HT-29 (cell line): ENCODE data around the gene TXNDC12. TPM values are rescaled to one million over a fixed set of nuclear protein-coding genes. Genes with fewer than 3 reads are reported as not detected.
A peak's percentile ranks its signal among the peaks of the same experiment; 100 is the strongest.
"Not testable (repeated sequence)": the region's sequence is repeated elsewhere in the genome, so short reads cannot be mapped to it uniquely, and the experiment has no call there.

Experiments used
- DNase-seq: peaks from one replicate; pipeline ENCODE4 v3.0.0-alpha.2; 2015; ENCODE audit warnings: low spot score
- total RNA-seq: library from RNA; depleted of rRNA; stranded (reverse); fragments of >200 nt; shearing (Covaris generic); gene quantifications from 2 replicates; pipeline ENCODE4 v1.2.3, GENCODE V29; 2014; rRNA removed

The TXNDC12 gene
- 27.3 and 28.7 TPM in 2 replicates for total RNA-seq

GRCh38 chr1:52055066-52055865 is at the start of gene TXNDC12:
TSS of gene TXNDC12 (minus strand) at chr1:52055191. CDS start at chr1:52055096, 95 bp downstream.
- DNase-seq = peak; percentile 91

GRCh38 chr1:52102336-52103013 is 47.5 kb upstream of the TXNDC12 start:
- no peak for DNase-seq

- peak; percentile 10 for DNase-seq
Observed at GRCh38 chr1:52098139-52098871, 43.3 kb upstream of the TXNDC12 start.

GRCh38 chr1:52096216-52096615 is 41.2 kb upstream of the TXNDC12 start:
- DNase-seq = no peak

GRCh38 chr1:52094300-52094699 is 39.3 kb upstream of the TXNDC12 start:
- DNase-seq = not testable (repeated sequence)

GRCh38 chr1:52087892-52088291 is 32.9 kb upstream of the TXNDC12 start:
- DNase-seq = not testable (repeated sequence)

- peak; percentile 33 for DNase-seq
Observed at GRCh38 chr1:52080014-52080415, 25.0 kb upstream of the TXNDC12 start.

- DNase-seq = not testable (repeated sequence)
Observed at GRCh38 chr1:52077277-52077676, 22.3 kb upstream of the TXNDC12 start.

- no peak for DNase-seq
Observed at GRCh38 chr1:52072291-52072690, 17.3 kb upstream of the TXNDC12 start.

GRCh38 chr1:52070704-52071103 is 15.7 kb upstream of the TXNDC12 start:
- no peak for DNase-seq

- no peak for DNase-seq
Observed at GRCh38 chr1:52063192-52063591, 8.2 kb upstream of the TXNDC12 start.

GRCh38 chr1:52060822-52061221 is 5.8 kb upstream of the TXNDC12 start:
- no peak for DNase-seq

GRCh38 chr1:52059888-52060287 is 4.9 kb upstream of the TXNDC12 start:
- no peak for DNase-seq

- DNase-seq = no peak
Observed at GRCh38 chr1:52059321-52059720, 4.3 kb upstream of the TXNDC12 start.

- DNase-seq = no peak
Observed at GRCh38 chr1:52057876-52058415, 3.0 kb upstream of the TXNDC12 start.

- DNase-seq = no peak
Observed at GRCh38 chr1:52057255-52057654, 2.3 kb upstream of the TXNDC12 start.

GRCh38 chr1:52056937-52057231 is 1.9 kb upstream of the TXNDC12 start:
- DNase-seq = no peak

- peak; percentile 96 for DNase-seq
Observed at GRCh38 chr1:52056163-52056936, 1.4 kb upstream of the TXNDC12 start, which contains the start of gene BTF3L4. TSS of gene BTF3L4 (plus strand) at chr1:52056295. CDS start at chr1:52059848, 3,553 bp downstream.

- DNase-seq = no peak
Observed at GRCh38 chr1:52055866-52056162, 823 bp upstream of the TXNDC12 start.

GRCh38 chr1:52054496-52055065 is 410 bp downstream of the TXNDC12 start:
- DNase-seq = no peak

- no peak for DNase-seq
Observed at GRCh38 chr1:52053862-52054261, 1.1 kb downstream of the TXNDC12 start.
